HG03039 (cell line): ENCODE results near the gene GRIA1.

ENCODE experiments used
- ATAC-seq: cut with Tn5 transposase; IDR thresholded peaks from one replicate; pipeline ENCODE4 v1.9.1; 2021; ENCODE audit warnings: mild to moderate bottlenecking, moderate library complexity; ENCODE audit not compliant: unreplicated experiment

GRIA1 gene

GRCh38 chr5:153654504-153655200 is 164.2 kb downstream of the GRIA1 start:
- no peak for ATAC-seq

- no peak for ATAC-seq
Observed at GRCh38 chr5:153655201-153655510, 164.7 kb downstream of the GRIA1 start.

GRCh38 chr5:153658149-153658548 is 167.7 kb downstream of the GRIA1 start:
- ATAC-seq = no peak

- no peak for ATAC-seq
Observed at GRCh38 chr5:153658606-153659005, 168.1 kb downstream of the GRIA1 start.

GRCh38 chr5:153659039-153659736 is 168.7 kb downstream of the GRIA1 start:
- no peak for ATAC-seq

- ATAC-seq = no peak
Observed at GRCh38 chr5:153660919-153661318, 170.4 kb downstream of the GRIA1 start.

- no peak for ATAC-seq
Observed at GRCh38 chr5:153661897-153662296, 171.4 kb downstream of the GRIA1 start.

GRCh38 chr5:153670101-153670500 is 179.6 kb downstream of the GRIA1 start:
- ATAC-seq = no peak

- ATAC-seq = no peak
Observed at GRCh38 chr5:153671653-153672346, 181.3 kb downstream of the GRIA1 start.

GRCh38 chr5:153672347-153673090 is 182.0 kb downstream of the GRIA1 start:
- ATAC-seq = no peak

- ATAC-seq = no peak
Observed at GRCh38 chr5:153674356-153674755, 183.9 kb downstream of the GRIA1 start.

GRCh38 chr5:153676406-153676805 is 185.9 kb downstream of the GRIA1 start:
- no peak for ATAC-seq

GRCh38 chr5:153676821-153677220 is 186.4 kb downstream of the GRIA1 start:
- ATAC-seq = no peak

GRCh38 chr5:153678617-153679329 is 188.3 kb downstream of the GRIA1 start:
- ATAC-seq = no peak

- no peak for ATAC-seq
Observed at GRCh38 chr5:153690236-153690635, 199.8 kb downstream of the GRIA1 start.

GRCh38 chr5:153696256-153696655 is 205.8 kb downstream of the GRIA1 start:
- no peak for ATAC-seq

- no peak for ATAC-seq
Observed at GRCh38 chr5:153699035-153699434, 208.6 kb downstream of the GRIA1 start.

- ATAC-seq = no peak
Observed at GRCh38 chr5:153700940-153701339, 210.5 kb downstream of the GRIA1 start.

GRCh38 chr5:153702265-153702664 is 211.8 kb downstream of the GRIA1 start:
- no peak for ATAC-seq

- no peak for ATAC-seq
Observed at GRCh38 chr5:153704110-153704509, 213.6 kb downstream of the GRIA1 start.

- no peak for ATAC-seq
Observed at GRCh38 chr5:153707626-153708025, 217.2 kb downstream of the GRIA1 start.
